RKO (cell line): Measurements from ENCODE around the gene LCN10.
"Not testable (repeated sequence)": the region's sequence is repeated elsewhere in the genome, so short reads cannot be mapped to it uniquely, and the experiment has no call there.

ENCODE experiments used
- DNase-seq: peaks from one replicate; pipeline ENCODE4 v3.0.0-alpha.2; 2016; ENCODE audit warnings: low spot score

The LCN10 gene

DNA sequence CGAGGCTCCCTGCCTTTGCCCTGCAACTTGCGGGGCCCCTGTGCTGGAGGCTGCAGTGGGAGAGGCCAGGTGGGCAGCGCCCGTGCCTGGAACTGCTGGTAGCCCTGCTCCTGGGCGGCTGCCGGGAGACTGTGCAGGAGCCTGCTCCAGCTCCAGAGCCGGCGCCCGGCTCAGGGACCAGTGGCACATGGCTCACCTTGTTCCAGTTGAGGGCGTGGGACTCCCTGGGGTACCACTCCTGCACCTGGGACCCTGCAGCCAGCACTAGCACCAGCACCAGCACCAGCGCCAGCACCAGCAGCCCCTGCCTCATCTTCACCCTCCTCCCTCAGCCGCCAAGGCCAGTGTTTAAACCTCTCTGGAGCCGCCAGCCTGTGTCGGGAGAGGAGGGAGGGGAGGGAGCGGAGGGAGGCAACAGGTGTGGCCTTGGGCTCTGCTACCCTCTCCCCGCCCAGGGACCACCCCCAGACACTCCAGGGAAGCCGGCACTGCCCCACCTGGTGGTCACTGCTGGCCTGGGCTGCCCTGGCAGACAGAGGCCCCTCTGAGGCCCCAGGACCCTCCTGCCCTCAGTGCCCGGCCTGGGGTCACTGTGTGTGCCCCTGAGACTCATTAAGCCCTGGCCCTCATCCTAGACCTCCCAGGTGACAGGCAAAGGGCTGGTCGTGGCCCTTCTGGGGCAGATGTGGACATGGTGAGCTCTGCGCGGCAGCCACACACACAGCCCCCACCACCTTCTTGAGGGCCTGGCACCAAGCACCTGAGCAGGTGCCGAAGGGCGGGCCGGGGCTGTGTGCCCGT, at the start of gene LCN10:
LCN10 (minus strand) TSS at position 350 of the 801 bp plus-strand sequence; CDS start at position 313, 37 bp downstream.
- no peak for DNase-seq

DNA sequence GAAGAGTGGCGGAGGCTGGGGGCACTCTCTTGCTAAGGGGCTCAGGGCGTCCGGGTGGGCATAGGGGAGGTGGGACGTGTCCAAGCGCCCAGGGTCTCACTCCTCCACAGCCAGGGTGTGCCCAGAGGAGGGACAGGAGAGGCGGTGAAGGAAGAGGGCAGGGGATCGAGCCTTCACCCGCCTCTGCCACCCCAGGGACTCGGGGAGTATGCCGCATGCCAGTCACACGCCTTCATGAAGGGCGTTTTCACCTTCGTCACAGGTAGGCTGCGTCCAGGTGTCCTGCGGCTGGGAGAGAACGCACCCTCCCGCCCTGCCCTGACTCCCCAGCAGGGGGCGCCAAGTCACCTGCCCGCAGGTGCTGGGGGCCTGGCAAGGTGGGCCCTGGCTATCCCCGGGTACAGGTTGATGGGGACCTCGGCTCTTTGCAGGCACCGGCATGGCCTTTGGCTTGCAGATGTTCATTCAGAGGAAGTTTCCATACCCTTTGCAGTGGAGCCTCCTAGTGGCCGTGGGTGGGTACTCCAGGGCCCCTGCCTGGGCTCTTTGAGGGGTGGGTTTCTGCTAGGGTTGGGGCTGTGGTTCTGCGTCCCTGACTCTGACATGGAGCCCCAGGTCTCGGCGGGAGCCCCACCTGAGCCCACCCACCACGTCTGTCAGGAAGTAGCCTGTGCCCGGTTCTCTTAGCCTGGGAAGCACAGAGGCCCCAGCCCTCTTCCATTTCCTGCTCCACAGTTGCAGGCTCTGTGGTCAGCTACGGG, 49.0 kb upstream of the LCN10 start:
- DNase-seq: peak; percentile 57

DNA sequence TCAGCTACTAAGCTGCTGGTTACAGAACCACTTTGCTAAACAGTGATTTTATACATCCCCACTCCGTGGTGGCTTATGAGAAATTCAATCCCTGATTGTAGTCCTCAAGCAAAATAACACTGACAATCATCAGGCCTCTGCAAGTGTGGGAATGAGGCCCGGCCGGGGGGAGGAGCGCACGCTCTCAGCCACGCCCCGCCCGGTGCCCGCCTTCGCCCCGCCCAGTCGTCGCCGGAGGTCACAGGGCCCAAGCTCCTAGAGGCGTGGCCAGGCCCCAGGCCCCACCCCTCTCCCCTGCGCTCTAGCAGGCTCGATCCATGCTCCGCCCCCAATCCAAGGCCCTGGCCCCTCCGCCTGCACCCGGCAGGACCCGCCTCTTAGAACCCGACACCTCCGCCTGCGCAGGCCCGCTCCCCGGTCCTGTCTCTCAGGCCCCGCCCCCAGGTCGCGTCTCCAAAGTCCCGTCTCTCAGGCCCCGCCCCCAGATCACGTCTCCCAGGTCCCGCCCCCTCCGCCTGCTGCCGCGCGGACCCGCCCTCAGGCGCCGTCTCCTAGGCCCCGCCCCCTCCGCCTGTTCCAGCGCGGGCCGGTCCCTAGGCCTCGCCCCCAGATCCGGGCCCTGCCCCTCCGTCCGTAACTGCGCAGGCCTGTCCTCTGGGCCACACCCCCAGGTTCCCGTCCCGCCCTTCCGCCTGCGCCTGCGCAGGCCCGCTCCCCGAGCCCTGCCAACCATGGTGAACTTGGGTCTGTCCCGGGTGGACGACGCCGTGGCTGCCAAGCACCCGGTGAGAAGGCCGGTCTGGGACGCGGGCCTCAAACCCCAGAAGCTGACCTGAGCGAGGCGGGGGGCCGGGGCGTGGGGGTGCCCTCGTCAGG, 48.1 kb upstream of the LCN10 start, which contains the start of gene TMEM141:
TMEM141 (plus strand) TSS at position 705 of the 876 bp plus-strand sequence; CDS start at position 732, 27 bp downstream.
- DNase-seq: peak; percentile 100

DNA sequence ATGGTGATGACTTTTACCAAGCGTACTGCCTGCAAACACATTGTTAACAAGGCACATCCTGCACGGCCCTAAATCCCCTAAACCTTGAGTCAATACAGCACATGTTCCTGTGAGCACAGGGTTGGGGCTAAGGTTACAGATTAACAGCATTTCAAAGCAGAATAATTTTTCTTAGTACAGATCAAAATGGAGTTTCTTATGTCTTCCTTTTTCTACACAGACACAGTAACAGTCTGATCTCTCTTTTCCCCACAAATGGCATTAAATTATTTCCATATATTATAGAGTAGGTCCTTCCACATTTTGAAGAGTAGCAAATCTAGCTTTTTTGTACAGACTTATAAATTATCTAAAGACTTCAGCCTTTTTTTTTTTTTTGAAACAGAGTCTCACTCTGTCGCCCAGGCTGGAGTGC, 46.8 kb upstream of the LCN10 start:
- no peak for DNase-seq

- not testable (repeated sequence) for DNase-seq
These were observed 46.1 kb upstream of the LCN10 start for GRCh38 chr9:136788644-136789522.

DNA sequence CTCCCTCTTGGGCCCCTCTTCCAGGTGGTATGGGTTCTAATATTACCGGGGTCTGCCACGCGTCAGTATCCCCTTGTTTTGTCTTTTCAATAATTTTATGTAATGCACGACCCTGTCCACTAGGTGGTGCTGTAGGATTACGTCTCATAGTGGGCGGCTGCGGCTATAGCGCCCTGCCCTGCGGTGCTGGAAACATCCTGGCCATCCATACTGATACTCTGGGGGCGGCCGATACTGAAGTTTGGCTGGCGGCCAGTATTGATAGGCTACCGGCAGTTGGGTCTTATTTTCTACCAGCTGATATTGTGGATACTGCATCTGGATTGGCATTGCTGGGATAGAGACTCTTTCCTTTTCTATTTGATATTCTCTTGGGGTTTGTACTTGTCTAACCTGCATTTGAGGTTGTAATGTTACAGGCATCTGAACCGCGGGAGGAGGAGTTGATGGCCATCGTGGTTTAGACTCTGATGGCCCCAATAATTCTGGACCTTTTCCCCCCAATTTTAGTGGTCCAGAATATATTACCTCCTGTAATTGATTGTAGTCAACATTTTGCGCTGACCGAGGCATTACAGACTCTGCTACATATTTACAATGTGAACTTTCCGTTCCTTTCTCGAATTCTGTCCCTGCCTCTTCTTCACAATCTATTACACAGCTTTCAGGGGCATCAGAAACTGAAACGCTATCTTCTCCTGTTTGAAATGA, 45.1 kb upstream of the LCN10 start:
- DNase-seq: peak; percentile 85

DNA sequence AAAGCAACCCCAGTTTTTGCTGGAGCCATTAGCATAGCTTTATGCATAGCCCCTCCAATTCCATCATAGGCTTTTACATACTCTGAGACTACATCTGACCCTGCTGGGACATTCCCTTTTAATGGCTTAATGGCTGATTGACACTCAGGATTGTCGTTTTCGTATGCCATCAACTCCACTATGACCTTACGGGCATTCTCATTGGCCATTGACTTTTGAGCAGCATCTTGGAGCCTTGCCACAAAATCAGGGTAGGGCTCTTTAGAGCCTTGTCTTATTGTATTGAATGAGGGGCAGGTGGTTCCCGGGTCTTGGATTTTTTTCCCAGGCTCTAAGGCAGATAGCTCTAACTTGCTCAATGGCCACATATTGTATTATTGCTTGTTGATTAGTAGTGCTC, 44.2 kb upstream of the LCN10 start:
- DNase-seq: not testable (repeated sequence)

- DNase-seq: no peak
These were observed 43.7 kb upstream of the LCN10 start for GRCh38 chr9:136786451-136786850.

- DNase-seq: not testable (repeated sequence)
These were observed 43.0 kb upstream of the LCN10 start for GRCh38 chr9:136785565-136786355.

- no peak for DNase-seq
These were observed 42.2 kb upstream of the LCN10 start for GRCh38 chr9:136784997-136785361.

DNA sequence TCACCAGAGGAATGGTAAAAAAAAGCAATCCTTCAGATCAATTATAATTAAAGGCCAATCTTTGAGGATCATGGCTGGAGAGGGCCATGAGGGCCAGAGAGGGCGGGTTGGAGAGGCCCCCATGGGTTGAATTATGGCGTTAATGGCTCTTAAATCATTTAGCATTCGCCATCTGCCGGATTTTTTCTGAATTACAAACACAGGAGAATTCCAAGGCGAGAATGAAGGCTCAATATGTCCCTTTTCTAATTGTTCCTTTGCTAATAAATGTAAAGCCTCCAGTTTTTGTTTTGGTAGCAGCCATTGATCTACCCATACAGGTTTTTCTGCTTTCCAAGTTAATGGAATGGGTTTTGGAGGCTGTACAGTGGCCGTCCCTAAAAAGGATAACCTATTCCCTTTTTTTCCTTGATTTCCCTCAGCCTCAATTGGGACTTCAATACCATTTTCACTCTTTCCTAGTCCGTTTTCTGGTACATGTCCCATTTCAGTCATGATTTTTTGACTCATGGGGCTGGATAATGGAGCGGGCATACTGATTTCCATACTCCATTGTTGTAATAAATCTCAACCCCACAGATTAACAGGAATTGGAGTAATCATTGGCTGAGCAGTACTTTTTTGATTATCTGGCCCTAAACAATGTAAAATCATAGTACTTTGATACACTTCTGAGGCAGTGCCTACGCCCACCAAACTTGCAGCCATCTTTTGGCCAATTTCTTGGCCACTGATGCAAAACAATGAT, 41.7 kb upstream of the LCN10 start:
- DNase-seq: peak; percentile 78

DNA sequence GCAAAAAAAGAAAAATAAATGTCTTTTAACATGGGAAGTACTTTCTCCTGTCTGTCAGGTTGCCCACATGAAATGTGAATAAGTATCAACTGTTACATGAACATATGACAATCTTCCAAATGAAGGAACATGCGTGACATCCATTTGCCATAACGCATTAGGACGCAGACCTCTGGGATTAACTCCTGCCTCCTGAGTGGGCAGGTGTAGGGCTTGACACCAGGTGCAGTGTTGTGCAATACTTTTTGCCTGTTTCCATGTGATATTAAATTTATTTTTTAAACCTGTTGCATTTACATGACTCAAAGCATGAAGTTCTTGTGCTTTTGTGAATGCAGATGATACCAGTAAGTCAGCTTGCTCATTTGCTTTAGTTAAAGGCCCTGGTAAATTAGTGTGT, 39.7 kb upstream of the LCN10 start:
- no peak for DNase-seq

GRCh38 chr9:136779808-136780207, 37.1 kb upstream of the LCN10 start:
- DNase-seq: peak; percentile 56

GRCh38 chr9:136777359-136777758, 34.6 kb upstream of the LCN10 start:
- DNase-seq: no peak

DNA sequence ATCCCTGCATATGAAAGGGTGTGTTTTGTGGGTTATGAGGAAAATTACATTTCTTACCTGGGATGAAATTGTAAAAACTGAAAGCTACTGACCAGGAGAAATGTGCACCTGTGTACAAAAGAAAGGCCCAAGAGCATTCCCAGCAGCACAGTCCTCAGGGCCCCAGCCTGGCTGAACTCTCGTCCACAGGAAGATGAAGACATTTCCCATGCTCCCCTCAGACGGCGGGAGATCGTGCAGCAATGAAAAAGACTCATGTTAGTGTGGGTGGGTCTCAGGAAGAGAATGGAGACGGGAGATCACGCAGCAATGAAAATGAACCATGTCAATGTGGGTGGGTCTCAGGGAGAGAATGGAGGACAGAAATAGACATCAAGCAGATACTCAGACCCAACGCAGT, 34.2 kb upstream of the LCN10 start:
- DNase-seq: no peak

GRCh38 chr9:136775191-136775590, 32.5 kb upstream of the LCN10 start:
- no peak for DNase-seq

GRCh38 chr9:136774416-136775045, 31.8 kb upstream of the LCN10 start:
- no peak for DNase-seq

GRCh38 chr9:136773386-136774044, 30.8 kb upstream of the LCN10 start:
- peak; percentile 51 for DNase-seq
